Spinal cord (tissue), 10 donors: Measurements from ENCODE around the gene SIK1. TPM values are rescaled to one million over a fixed set of nuclear protein-coding genes. Genes with fewer than 3 reads are reported as not detected.
"Not testable (repeated sequence)": the region's sequence is repeated elsewhere in the genome, so short reads cannot be mapped to it uniquely, and the experiment has no call there.

Experiments
- DNase-seq, 6 donors: peaks; one replicate each; pipeline versions ENCODE4 v3.0.0 to v3.0.0-alpha.2; 2013 to 2015; ENCODE audit warnings: low spot score in 6 of 6, low read depth in 4 of 6
- H3K27ac ChIP-seq: one replicate; pipeline ENCODE4 v1.5.1; 2013; ENCODE audit warnings: low read depth, low read length, control low read depth
- H3K27me3 ChIP-seq: one replicate; pipeline ENCODE4 v1.6.1; 2013; ENCODE audit warnings: low read length; ENCODE audit not compliant: control insufficient read depth, insufficient read depth
- H3K36me3 ChIP-seq: one replicate; pipeline ENCODE4 v1.6.1; 2013; ENCODE audit warnings: low read length; ENCODE audit not compliant: control insufficient read depth, insufficient read depth
- H3K4me1 ChIP-seq: one replicate; pipeline ENCODE4 v1.6.1; 2013; ENCODE audit warnings: low read length; ENCODE audit not compliant: control insufficient read depth, insufficient read depth
- H3K4me3 ChIP-seq: one replicate; pipeline ENCODE4 v1.5.1; 2013; ENCODE audit warnings: low read depth, low read length, control low read depth
- H3K9me3 ChIP-seq: one replicate; pipeline ENCODE4 v1.6.1; 2013; ENCODE audit warnings: low read length; ENCODE audit not compliant: control insufficient read depth, insufficient read depth
- WGBS: methylation state at CpG from one replicate; pipeline ENCODE4 v1.1.5; 2013; ENCODE audit warnings: missing lambda C conversion rate; ENCODE audit not compliant: insufficient coverage; 5-methylcytosine and 5-hydroxymethylcytosine counted together
- polyA plus RNA-seq, 2 donors: library from polyadenylated mRNA; unstranded; fragments of 120-200 nt; gene quantifications; one replicate each; pipeline ENCODE4 v1.2.1, GENCODE V29; 2013; ENCODE audit not compliant: insufficient read length in 2 of 2
- total RNA-seq, 2 donors: library from RNA; depleted of rRNA in 1 of 2; stranded (reverse); fragments of 120-200 nt in 1 of 2; fragments of >200 nt in 1 of 2; gene quantifications; one replicate each; pipeline versions ENCODE4 v1.2.3 to v1.2.4, GENCODE V29; 2013 to 2014
- donor health status: healthy.

Gene SIK1
- total and polyA plus RNA-seq, 4 donors, result 4.7 to 13.2 (median 6.1) TPM

DNA sequence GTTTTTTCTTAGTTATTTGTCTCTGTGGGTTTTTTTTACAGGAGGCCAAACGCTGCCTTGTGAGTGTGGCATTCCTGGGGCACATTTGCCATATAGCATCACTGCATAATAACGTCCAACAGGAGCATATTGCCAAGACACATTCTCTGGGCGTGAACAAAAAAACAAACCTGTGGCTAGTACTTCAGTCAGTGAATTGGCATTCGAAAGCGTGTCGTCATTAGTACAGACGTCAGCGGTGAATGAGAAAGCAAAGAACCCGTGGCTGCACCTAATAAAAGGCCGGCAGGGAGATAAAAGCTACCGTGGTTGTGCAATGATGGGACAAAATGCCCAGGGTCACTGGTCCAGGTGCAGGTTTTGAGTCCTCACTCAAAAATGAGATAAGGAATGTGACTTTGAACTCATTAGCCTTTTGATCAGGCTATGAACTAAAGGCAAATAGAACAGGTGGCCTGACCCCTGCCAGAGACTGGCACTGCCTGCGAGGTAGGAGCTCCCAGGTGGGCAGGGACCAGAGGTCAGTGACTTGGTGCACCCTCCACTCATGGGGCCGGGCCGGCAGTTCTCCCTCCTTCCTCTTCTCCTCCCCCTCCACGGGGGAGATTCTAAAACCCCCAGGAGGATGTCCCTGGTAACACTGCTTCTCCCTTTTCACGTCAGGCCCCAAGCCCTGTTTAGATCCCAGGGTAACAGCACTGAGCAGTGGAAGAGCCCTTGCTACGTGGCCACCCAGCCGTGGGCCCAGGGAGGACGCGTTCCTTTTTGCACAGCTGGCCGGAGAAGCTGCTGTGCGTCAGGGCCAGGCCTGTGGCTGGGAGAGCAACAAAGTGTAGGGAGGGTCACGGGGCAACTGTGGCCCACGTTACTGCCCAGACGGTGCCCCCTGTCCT, 14.2 kb upstream of the SIK1 start:
- not testable (repeated sequence) for H3K27me3 ChIP-seq, DNase-seq, H3K4me3 ChIP-seq, H3K27ac ChIP-seq, H3K36me3 ChIP-seq, H3K4me1 ChIP-seq, H3K9me3 ChIP-seq
- no CpG with 5 or more reads among the region's 25 CpGs for whole genome bisulfite sequencing

DNA sequence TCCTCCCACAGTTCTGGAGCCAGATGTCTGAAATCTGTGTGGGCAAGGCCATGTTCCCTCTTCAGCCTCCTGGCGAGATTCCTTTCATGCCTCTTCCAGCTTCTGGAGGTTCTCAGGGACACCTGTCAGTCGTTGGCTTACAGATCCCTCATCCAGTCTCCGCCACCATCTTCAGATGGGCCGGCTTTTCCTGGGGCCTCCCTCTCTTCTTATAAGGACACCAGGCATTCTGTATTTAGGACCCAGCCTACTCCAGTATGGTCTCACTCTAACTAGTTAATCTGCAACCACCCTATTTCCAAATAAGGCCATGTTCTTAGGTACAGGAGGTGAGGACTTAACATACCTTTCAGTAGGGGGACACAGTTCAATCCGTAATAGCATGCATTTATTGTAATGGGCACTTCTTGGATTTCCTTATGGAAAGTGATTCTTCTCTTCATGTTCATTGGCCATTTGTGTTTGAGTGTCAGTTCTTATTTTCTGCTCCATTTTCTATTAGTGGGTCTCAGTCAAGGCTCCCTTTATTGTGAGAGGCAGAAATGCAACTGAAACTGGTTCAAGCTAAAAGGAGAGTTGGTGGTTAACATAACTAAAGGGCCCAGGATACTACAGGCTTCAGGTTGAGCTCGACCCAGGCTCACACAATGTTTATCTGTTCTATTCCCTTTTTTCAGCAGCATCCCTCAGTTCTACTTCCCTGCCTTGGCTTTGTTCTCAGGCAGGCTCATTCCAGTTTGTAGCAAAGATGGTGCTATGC, 12.6 kb upstream of the SIK1 start:
- not testable (repeated sequence) for H3K36me3 ChIP-seq, H3K27ac ChIP-seq, H3K4me3 ChIP-seq, H3K27me3 ChIP-seq, DNase-seq, H3K9me3 ChIP-seq, H3K4me1 ChIP-seq
- WGBS, result no CpG with 5 or more reads among the region's 6 CpGs

DNA sequence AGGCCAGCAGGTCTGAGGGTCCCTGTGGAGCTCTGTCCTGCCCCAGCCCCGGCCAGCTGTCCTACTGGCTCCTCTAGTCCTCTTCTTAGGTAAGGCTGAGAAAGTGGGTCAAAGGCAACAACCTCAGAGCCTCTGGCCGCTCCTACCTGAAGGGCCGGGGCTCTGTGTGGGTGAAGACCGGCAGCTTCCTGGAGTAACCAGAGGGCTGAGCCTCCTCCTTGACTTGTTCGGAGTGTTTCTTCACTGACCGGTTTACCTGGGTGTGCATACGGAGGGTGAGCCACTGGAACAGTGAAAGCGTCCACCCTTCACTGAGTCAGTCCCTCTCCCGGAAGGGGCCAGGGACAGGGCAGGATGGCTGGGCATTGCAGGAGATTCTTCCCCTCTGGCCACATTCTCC, 9.3 kb upstream of the SIK1 start:
- not testable (repeated sequence) for H3K27ac ChIP-seq, H3K4me3 ChIP-seq, H3K9me3 ChIP-seq, H3K27me3 ChIP-seq, H3K4me1 ChIP-seq, DNase-seq, H3K36me3 ChIP-seq
- WGBS, result no CpG with 5 or more reads among the region's 9 CpGs

DNA sequence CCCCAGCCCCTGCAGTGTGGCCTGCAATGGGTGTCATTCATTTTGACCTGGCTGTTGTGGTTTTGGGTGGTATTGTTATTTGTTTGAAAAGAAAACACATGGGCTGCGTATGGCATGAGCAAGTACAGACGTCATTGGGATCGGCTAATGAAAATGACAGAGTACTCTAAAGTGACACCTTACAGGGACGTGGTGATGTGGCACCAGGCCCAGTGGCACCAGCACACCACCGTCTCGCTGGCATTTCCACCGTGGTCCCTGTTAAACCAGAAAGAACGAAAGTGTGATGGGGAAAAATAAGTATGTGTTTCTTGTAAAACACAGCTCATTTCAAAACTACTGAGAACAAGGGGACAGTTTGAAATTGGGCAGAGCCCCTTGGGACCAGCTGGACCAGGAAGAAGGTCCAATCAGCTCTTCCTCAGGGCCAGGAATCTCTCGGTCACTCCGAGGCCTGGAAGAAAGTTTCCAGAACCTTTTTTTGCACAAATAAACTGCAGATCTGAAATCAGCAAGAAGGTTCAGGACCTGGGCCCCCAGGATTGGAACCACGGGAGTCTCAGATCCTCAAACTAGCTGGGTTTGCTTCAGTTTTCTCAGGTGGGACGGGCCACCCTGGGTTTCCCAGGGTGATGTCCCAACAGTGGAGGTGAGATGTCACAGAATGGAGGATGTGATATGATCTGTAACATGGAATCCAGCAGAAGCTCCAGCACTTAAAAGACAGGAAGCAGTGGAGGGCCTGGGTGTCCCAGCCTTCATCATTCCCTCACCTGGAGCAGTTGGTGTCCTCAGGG, 6.6 kb upstream of the SIK1 start:
- H3K36me3 ChIP-seq, H3K4me1 ChIP-seq, H3K9me3 ChIP-seq, H3K4me3 ChIP-seq, H3K27ac ChIP-seq, DNase-seq, H3K27me3 ChIP-seq: not testable (repeated sequence)
- WGBS, result no CpG with 5 or more reads among the region's 12 CpGs

DNA sequence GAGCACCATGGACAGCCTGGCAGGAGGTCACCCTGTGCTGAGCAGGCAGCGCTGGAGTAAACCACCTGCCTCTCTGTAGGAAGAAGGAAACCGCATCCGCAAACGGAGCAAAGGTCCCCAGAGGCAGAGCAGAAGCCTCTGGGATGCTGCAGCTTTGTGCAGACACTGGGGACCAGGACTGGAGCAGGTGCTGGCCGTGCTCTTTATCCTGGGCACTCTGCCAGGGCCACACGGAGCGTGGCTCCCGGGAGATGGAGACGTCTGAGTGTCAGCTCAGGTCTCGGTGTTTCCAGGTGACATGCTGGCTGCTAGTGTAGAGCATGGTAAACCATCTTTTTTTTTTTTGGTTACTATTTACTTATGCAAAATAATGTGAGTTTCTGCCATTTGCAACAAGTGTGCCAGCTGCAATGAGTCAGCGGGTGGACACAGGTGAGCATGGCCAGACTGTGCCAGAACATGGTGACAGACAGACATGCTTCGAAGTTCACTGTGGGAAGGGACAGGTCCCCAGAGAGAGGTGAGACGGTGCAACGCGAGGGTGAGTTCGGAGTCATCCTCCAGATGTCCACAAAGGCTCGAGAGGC, 4.0 kb upstream of the SIK1 start:
- WGBS, result no CpG with 5 or more reads among the region's 17 CpGs

DNA sequence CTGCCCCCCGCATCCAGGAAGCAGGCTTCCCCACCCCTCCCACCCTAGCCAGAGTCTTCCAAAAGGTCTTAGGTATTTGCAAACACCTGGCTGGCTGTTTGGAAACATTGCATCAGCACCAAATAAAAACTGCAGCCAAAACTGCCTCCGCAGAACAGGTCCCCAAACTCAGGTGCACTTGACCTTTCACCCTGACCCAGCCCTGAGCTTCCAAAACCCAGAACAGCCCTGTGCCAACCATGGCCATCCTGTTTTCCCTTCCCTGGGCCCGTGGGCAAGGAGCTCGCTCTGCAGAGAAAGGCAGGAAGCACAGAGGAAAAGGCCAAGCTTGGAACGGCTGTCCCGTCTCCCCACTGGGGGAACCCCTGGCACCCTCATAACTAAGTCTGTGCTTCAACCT, 2.0 kb upstream of the SIK1 start:
- H3K4me1 ChIP-seq, H3K4me3 ChIP-seq, H3K9me3 ChIP-seq, DNase-seq, H3K27ac ChIP-seq, H3K36me3 ChIP-seq, H3K27me3 ChIP-seq: not testable (repeated sequence)
- no CpG with 5 or more reads among the region's 6 CpGs for WGBS

More for the DNA sequence above, 4.0 kb upstream of the SIK1 start:
- H3K4me1 ChIP-seq, H3K4me3 ChIP-seq, H3K36me3 ChIP-seq, H3K27ac ChIP-seq, H3K27me3 ChIP-seq, DNase-seq, H3K9me3 ChIP-seq: not testable (repeated sequence)

DNA sequence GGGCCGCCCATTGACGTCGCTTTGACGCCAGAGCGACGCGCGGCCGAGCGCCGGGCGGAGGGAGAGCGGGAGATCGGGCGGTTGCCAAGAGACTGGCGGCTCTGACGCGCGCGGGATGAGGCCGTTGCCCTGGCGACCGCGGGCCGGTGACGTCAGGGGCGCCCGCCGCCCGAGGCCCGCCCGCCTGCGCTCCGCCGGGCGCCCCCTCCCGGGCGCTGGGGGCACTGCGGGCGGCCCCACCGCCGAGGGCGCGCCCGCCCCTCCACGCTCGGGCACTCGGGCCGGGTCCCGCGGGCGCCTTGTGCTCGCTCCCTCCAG, 270 bp upstream of the SIK1 start:
- not testable (repeated sequence) for DNase-seq
- no CpG with 5 or more reads among the region's 53 CpGs for WGBS

DNA sequence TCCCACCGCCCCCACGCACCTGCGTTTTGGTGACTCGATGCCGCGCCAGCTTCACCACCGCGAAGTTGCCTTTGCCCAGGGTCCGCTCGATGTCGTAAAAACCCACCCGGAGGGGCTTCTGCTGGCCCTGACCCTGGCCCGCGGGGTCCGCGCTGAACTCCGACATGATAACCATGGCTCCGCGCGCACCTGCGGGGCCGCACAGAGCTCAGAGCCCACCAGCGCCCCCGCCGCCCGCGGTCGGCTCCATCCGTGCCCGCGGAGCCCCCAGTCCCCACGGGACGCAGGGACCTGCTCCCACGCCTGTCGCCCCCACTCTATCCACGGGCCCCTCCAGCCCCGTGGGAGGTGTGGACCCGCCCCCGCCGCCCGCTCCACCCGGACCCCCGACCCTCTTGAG, 927 bp downstream of the SIK1 start:
- H3K9me3 ChIP-seq, H3K27ac ChIP-seq, H3K4me3 ChIP-seq, H3K4me1 ChIP-seq, DNase-seq, H3K27me3 ChIP-seq, H3K36me3 ChIP-seq: not testable (repeated sequence)
- WGBS, result no CpG with 5 or more reads among the region's 43 CpGs

More for the DNA sequence above, 270 bp upstream of the SIK1 start:
- H3K4me3 ChIP-seq, H3K9me3 ChIP-seq, H3K27ac ChIP-seq, H3K36me3 ChIP-seq, H3K4me1 ChIP-seq, H3K27me3 ChIP-seq: not testable (repeated sequence)

DNA sequence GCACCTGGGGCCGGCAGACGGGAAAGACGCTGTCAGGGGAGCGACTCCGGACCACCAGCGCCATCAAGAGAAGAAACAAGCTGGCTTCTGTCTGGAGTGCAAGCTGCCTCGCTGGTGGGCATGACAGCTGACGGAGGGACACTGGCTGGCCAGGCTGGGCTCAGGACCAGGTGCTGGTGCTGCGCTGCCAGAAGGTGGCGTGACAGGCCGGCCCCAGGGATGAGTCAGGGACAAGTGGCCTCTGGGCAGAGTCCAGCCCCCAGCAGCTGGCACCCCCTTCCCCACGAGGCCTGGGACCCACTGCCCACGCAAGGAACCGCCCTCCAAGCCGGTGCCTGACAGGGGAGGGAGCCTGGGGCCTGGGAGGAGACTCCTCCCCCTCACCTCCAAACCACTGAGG, 7.5 kb downstream of the SIK1 start:
- no CpG with 5 or more reads among the region's 15 CpGs for WGBS
- H3K27ac ChIP-seq, result not testable (repeated sequence)

More for the DNA sequence above, 7.5 kb downstream of the SIK1 start:
- not testable (repeated sequence) for H3K27me3 ChIP-seq, H3K9me3 ChIP-seq, H3K36me3 ChIP-seq, DNase-seq, H3K4me1 ChIP-seq, H3K4me3 ChIP-seq
